CD4-positive, alpha-beta T cell treated with Interleukin-4 for 1 hour (primary cell): ENCODE data around the gene XPC.

Experiments used
- DNase-seq, 2 donors: peaks; one replicate each; pipeline ENCODE4 v3.0.0-alpha.2; 2020 to 2022

Gene XPC

GRCh38 chr3:14206548-14207177 lies 28.3 kb upstream of the XPC start:
- DNase-seq = no peak

- DNase-seq = no peak
These were observed 26.3 kb upstream of the XPC start for GRCh38 chr3:14204515-14205284.

- DNase-seq = peak; percentile 42 to 52
These were observed 25.2 kb upstream of the XPC start for GRCh38 chr3:14203521-14204079.

GRCh38 chr3:14202874-14203520 lies 24.6 kb upstream of the XPC start:
- no peak for DNase-seq

GRCh38 chr3:14201940-14202684 lies 23.7 kb upstream of the XPC start:
- DNase-seq = no peak

- no peak for DNase-seq
These were observed 22.4 kb upstream of the XPC start for GRCh38 chr3:14200841-14201240.

GRCh38 chr3:14200276-14200675 lies 21.9 kb upstream of the XPC start:
- DNase-seq = no peak

GRCh38 chr3:14199641-14200040 lies 21.2 kb upstream of the XPC start:
- no peak for DNase-seq

- no peak for DNase-seq
These were observed 16.5 kb upstream of the XPC start for GRCh38 chr3:14194865-14195264.

GRCh38 chr3:14188041-14188754 lies 9.8 kb upstream of the XPC start:
- no peak for DNase-seq

- DNase-seq = no peak
These were observed 8.6 kb upstream of the XPC start for GRCh38 chr3:14186854-14187458.

GRCh38 chr3:14183015-14183577 lies 4.7 kb upstream of the XPC start:
- no peak for DNase-seq

- no peak for DNase-seq
These were observed 2.9 kb upstream of the XPC start for GRCh38 chr3:14181253-14181652.

- DNase-seq = no peak
These were observed 1.4 kb upstream of the XPC start for GRCh38 chr3:14179795-14180194.

- DNase-seq = peak in 1 of 2 donors; percentile 14
These were observed 689 bp upstream of the XPC start for GRCh38 chr3:14179114-14179465.

- DNase-seq = no peak
These were observed 688 bp downstream of the XPC start for GRCh38 chr3:14177580-14178246.

GRCh38 chr3:14175383-14176037 lies 2.9 kb downstream of the XPC start:
- DNase-seq = peak; percentile 63 to 85

GRCh38 chr3:14174483-14174882 lies 3.9 kb downstream of the XPC start:
- DNase-seq = no peak

- DNase-seq = no peak
These were observed 5.9 kb downstream of the XPC start for GRCh38 chr3:14172496-14172895.

GRCh38 chr3:14170531-14171159 lies 7.8 kb downstream of the XPC start:
- no peak for DNase-seq
